Measurements from ENCODE around the gene RPEL1.

Gene RPEL1

GRCh38 chr10:103281753-103282152 is 36.1 kb downstream of the RPEL1 start:
- DNase-seq: peak; percentile 17

GRCh38 chr10:103282961-103283360 is 37.3 kb downstream of the RPEL1 start:
- no peak for DNase-seq

- DNase-seq: no peak
Observed at GRCh38 chr10:103284170-103284569, 38.5 kb downstream of the RPEL1 start.

GRCh38 chr10:103287992-103288391 is 42.3 kb downstream of the RPEL1 start:
- DNase-seq: no peak

GRCh38 chr10:103291588-103291987 is 45.9 kb downstream of the RPEL1 start:
- DNase-seq: no peak

- DNase-seq: no peak
Observed at GRCh38 chr10:103295374-103296015, 49.8 kb downstream of the RPEL1 start.

Data from midbrain (tissue), 1 donor.